Erythroblast (primary cell): ENCODE results near the gene AP3D1.

ENCODE experiments used
- GATA1 ChIP-seq: IDR thresholded peaks from 2 replicates; pipeline ENCODE4 v1.6.1; 2011; ENCODE audit warnings: low read depth, mild to moderate bottlenecking, control low read depth, low read length, moderate library complexity
- POLR2A ChIP-seq: IDR thresholded peaks from 2 replicates; pipeline ENCODE4 v1.6.1; 2011; ENCODE audit warnings: mild to moderate bottlenecking, low read length

- no peak for TF ChIP-seq POLR2A
- no peak for TF ChIP-seq GATA1
Measured at GRCh38 chr19:2185734-2186070, 34.3 kb upstream of the AP3D1 start.
